Measurements from ENCODE around the gene ADAMTS16. TPM values are rescaled to one million over a fixed set of nuclear protein-coding genes. Genes with fewer than 3 reads are reported as not detected.

The ADAMTS16 gene
- total RNA-seq, 1 donor = not detected

- Histone ChIP-seq H3K4me3 (ENCODE audit: low read length) (no peak overlapping the region), H3K27me3 (ENCODE audit: insufficient read depth, low read length) (no peaks in the 10 kb centered on the region), H3K4me1 (ENCODE audit: insufficient read depth, low read length) (no peaks in the 10 kb centered on the region), H3K9me3 (ENCODE audit: low read depth, low read length) (no peaks in the 10 kb centered on the region)
Measured at GRCh38 chr5:5218396-5218795, 78.3 kb downstream of the ADAMTS16 start.

- H3K27me3 ChIP-seq (ENCODE audit: insufficient read depth, low read length) = no peaks in the 10 kb centered on the region
Measured at GRCh38 chr5:5219541-5219940, 79.4 kb downstream of the ADAMTS16 start.

DNA sequence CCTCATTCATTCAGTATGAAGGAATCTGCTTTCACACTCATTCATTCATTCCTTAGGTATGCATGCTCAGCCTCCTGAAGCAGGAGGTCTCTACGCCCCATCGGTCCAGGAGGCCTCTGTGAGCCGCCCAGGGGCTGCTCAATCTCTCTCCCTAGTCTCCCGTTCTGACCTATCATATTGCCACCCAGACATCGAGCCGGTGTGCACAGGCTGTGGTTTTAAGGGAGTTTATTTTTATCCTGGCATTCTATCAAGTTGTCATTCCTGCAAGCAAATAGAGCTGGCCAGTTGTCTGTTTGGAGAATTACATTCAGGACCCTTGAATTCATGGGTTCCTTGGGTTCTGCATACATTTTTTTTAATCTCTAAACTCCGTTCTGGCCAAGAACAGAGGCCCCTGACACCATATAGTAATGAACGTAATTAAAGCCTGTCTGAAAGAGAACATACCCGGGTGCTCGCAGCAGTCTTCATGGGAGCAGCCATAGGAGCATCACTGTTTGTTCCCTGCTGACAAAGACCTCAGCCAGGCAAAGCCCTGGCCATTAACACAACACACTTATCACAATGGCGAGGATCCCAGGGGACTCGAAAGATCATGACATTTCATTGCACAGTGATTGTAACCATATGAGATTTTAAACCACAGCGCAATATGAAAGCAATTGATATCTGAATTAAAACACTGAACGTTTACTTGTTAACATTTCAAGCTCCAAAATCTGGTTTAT lies 80.9 kb downstream of the ADAMTS16 start:
- Histone ChIP-seq H3K27me3 (ENCODE audit: insufficient read depth, low read length) (no peaks in the 10 kb centered on the region), H3K9me3 (ENCODE audit: low read depth, low read length) (no peaks in the 10 kb centered on the region), H3K4me3 (ENCODE audit: low read length) (no peak overlapping the region), H3K4me1 (ENCODE audit: insufficient read depth, low read length) (no peaks in the 10 kb centered on the region)

More at GRCh38 chr5:5219541-5219940, 79.4 kb downstream of the ADAMTS16 start:
- no peak overlapping the region for H3K4me3 ChIP-seq (ENCODE audit: low read length)
- no peaks in the 10 kb centered on the region for H3K9me3 ChIP-seq (ENCODE audit: low read depth, low read length)
- no peaks in the 10 kb centered on the region for H3K4me1 ChIP-seq (ENCODE audit: insufficient read depth, low read length)

DNA sequence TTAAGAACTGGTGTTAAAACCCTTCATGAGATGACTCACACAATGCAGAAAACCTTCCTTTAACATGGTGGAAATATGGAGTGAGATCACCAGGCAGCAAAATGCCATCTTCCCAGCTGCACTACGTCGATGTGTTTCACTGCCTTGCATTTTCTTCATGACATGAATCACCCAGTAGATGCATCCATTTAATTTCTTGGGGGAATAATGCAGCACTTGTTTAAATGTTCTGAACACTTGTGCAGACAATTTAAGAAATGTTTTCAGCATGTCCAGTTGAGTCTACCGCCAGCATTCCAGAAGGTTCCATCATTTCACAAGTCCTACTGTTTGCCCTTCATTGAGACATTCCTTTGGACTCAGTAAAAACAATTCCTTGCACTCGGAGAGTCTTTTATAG lies 81.6 kb downstream of the ADAMTS16 start:
- no peaks in the 10 kb centered on the region for H3K4me1 ChIP-seq (ENCODE audit: insufficient read depth, low read length)
- no peaks in the 10 kb centered on the region for H3K27me3 ChIP-seq (ENCODE audit: insufficient read depth, low read length)
- no peak overlapping the region for H3K4me3 ChIP-seq (ENCODE audit: low read length)
- H3K9me3 ChIP-seq (ENCODE audit: low read depth, low read length) = no peaks in the 10 kb centered on the region

DNA sequence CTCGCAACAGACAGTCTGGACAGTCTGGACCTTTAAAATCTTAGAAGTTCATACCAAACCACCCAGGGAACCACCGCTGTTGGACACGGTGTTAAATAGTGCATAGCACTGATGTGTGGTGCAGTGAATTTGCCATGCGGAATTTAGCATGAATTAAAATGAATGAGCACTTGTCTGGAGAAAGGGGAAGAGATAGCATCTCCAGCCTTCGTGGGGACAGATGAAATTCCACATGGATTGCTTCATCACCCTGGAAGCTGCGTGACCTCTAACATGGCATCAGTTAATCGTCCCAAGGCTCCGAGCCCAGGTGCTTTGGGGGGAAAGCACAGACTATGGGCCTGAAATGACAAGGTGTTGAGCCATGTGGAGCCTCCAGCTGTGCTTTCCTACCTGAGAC lies 91.4 kb downstream of the ADAMTS16 start:
- Histone ChIP-seq H3K27me3 (ENCODE audit: insufficient read depth, low read length) (no peaks in the 10 kb centered on the region), H3K9me3 (ENCODE audit: low read depth, low read length) (no peaks in the 10 kb centered on the region), H3K4me3 (ENCODE audit: low read length) (no peak overlapping the region), H3K4me1 (ENCODE audit: insufficient read depth, low read length) (no peaks in the 10 kb centered on the region)

DNA sequence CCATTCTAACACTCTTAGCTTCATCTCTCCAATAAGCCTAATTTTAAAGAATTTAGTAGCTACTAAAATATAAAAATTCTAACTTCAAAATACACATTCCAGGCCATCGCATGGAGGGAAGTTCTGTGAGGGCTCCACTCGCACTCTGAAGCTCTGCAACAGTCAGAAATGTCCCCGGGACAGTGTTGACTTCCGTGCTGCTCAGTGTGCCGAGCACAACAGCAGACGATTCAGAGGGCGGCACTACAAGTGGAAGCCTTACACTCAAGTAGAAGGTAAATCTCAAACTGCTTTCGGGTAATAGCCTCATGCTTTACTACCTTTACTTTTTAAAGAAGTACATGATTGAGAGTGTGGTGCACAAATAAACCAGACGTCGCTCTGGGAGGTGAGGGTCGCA lies 94.8 kb downstream of the ADAMTS16 start:
- no peaks in the 10 kb centered on the region for H3K4me1 ChIP-seq (ENCODE audit: insufficient read depth, low read length)
- H3K9me3 ChIP-seq (ENCODE audit: low read depth, low read length) = no peaks in the 10 kb centered on the region
- H3K4me3 ChIP-seq (ENCODE audit: low read length) = no peak overlapping the region
- H3K27me3 ChIP-seq (ENCODE audit: insufficient read depth, low read length) = no peaks in the 10 kb centered on the region

DNA sequence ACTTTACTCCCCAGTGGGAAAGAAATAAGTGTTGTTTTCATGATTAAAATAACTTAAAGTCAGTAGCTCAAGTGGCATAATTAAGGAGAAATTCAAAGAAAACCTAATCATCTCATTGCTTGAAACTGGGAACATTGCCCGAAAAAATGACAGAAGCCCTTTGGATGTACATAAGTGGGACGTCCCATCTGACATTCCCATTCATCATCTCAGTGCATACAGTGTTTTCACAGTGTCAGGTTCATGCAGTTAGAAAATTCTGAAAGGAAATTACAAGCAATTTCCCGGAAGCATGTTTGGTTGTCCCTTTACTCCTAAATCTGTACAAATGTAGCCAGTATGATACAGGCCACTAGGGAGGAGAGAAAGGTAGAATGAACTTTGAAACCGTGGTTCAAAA lies 95.6 kb downstream of the ADAMTS16 start:
- H3K9me3 ChIP-seq (ENCODE audit: low read depth, low read length) = no peaks in the 10 kb centered on the region
- no peaks in the 10 kb centered on the region for H3K4me1 ChIP-seq (ENCODE audit: insufficient read depth, low read length)
- no peak overlapping the region for H3K4me3 ChIP-seq (ENCODE audit: low read length)
- H3K27me3 ChIP-seq (ENCODE audit: insufficient read depth, low read length) = no peaks in the 10 kb centered on the region

DNA sequence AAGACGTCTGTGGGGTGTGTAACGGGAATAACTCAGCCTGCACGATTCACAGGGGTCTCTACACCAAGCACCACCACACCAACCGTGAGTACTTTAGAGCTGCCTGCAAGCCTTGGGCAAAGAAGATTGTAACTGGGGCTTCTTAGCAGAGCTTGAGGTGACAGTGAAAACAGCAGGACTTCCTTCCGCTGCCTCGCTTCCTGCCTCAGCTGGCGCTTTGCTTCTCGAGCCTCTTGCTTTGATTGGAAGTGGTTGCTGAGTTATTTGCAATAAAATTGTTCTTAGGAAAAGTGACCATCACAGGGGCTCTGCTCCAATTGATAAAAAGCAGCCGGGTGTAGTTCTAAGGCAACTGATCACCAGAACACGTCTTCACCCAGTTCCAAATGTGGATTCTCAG lies 99.1 kb downstream of the ADAMTS16 start:
- H3K27me3 ChIP-seq (ENCODE audit: insufficient read depth, low read length) = no peaks in the 10 kb centered on the region
- no peaks in the 10 kb centered on the region for H3K9me3 ChIP-seq (ENCODE audit: low read depth, low read length)
- H3K4me3 ChIP-seq (ENCODE audit: low read length) = no peak overlapping the region
- no peaks in the 10 kb centered on the region for H3K4me1 ChIP-seq (ENCODE audit: insufficient read depth, low read length)

- H3K4me1 ChIP-seq (ENCODE audit: insufficient read depth, low read length) = no peaks in the 10 kb centered on the region
- no peaks in the 10 kb centered on the region for H3K9me3 ChIP-seq (ENCODE audit: low read depth, low read length)
- no peak overlapping the region for H3K4me3 ChIP-seq (ENCODE audit: low read length)
- H3K27me3 ChIP-seq (ENCODE audit: insufficient read depth, low read length) = no peaks in the 10 kb centered on the region
Measured at GRCh38 chr5:5240234-5240633, 100.1 kb downstream of the ADAMTS16 start.

DNA sequence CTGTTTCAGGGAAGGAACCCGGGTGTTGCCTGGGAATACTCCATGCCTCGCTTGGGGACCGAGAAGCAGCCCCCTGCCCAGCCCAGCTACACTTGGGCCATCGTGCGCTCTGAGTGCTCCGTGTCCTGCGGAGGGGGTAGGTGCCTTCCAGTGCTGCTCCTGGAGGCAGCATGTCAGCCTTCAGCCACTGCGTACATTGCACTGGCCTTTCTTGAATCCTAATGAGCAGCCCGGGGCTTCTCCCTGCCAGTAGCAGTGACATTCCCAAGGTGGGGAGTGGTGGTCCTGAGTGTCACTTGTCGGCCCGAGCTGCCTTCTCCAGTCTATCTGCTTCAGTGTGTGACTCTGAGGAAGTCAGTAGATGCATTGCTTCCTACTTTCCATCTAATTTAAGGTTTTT lies 101.9 kb downstream of the ADAMTS16 start:
- H3K27me3 ChIP-seq (ENCODE audit: insufficient read depth, low read length) = no peaks in the 10 kb centered on the region
- H3K9me3 ChIP-seq (ENCODE audit: low read depth, low read length) = no peaks in the 10 kb centered on the region
- H3K4me1 ChIP-seq (ENCODE audit: insufficient read depth, low read length) = no peaks in the 10 kb centered on the region
- H3K4me3 ChIP-seq (ENCODE audit: low read length) = no peak overlapping the region

- no peaks in the 10 kb centered on the region for H3K9me3 ChIP-seq (ENCODE audit: low read depth, low read length)
- no peaks in the 10 kb centered on the region for H3K27me3 ChIP-seq (ENCODE audit: insufficient read depth, low read length)
- no peak overlapping the region for H3K4me3 ChIP-seq (ENCODE audit: low read length)
- H3K4me1 ChIP-seq (ENCODE audit: insufficient read depth, low read length) = no peaks in the 10 kb centered on the region
Measured at GRCh38 chr5:5246736-5247135, 106.6 kb downstream of the ADAMTS16 start.

DNA sequence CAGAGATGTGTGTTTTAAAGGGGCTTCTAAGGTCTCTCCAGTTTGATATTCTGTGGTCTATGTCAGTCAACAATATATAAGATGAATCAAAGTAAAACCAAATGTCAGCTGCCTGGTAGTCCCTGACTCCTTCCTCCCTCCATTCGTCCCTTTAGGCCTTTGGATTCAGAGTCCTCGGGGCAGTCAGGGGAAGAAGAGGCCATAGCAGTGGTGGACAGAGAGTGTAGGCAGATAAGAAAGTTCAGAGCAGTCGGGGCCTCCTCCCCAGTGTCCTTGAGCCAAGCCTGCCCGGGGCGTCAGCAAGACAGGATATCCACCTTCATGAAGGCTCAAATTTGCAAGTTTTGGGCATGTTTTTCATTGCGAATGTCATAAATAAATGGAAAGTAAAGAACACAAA lies 110.6 kb downstream of the ADAMTS16 start:
- Histone ChIP-seq H3K27me3 (ENCODE audit: insufficient read depth, low read length) (no peaks in the 10 kb centered on the region), H3K4me1 (ENCODE audit: insufficient read depth, low read length) (no peaks in the 10 kb centered on the region), H3K4me3 (ENCODE audit: low read length) (no peak overlapping the region), H3K9me3 (ENCODE audit: low read depth, low read length) (no peaks in the 10 kb centered on the region)

DNA sequence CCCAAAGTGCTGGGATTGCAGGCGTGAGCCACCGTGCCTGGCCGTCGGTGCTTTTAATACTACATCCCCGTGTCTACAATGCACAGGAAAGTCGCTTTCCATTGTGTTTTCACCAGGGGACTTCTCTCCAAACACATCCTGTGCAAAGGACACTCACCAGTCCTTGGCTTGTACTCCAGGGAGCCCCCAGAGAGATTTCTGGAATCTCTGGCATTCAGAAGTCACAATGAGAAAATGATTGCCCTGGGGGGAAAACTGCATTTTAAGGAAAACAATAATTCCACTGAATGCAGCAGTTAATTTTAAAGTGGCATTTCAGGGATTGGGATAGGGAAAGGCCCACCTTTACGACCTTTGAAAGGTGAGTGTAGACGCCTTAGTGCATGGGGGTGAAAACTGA lies 112.0 kb downstream of the ADAMTS16 start:
- Histone ChIP-seq H3K27me3 (ENCODE audit: insufficient read depth, low read length) (no peaks in the 10 kb centered on the region), H3K4me3 (ENCODE audit: low read length) (no peak overlapping the region), H3K4me1 (ENCODE audit: insufficient read depth, low read length) (no peaks in the 10 kb centered on the region), H3K9me3 (ENCODE audit: low read depth, low read length) (no peaks in the 10 kb centered on the region)

GRCh38 chr5:5257353-5257752 lies 117.2 kb downstream of the ADAMTS16 start:
- H3K9me3 ChIP-seq (ENCODE audit: low read depth, low read length) = no peaks in the 10 kb centered on the region
- H3K4me1 ChIP-seq (ENCODE audit: insufficient read depth, low read length) = no peaks in the 10 kb centered on the region
- no peaks in the 10 kb centered on the region for H3K27me3 ChIP-seq (ENCODE audit: insufficient read depth, low read length)
- H3K4me3 ChIP-seq (ENCODE audit: low read length) = no peak overlapping the region

DNA sequence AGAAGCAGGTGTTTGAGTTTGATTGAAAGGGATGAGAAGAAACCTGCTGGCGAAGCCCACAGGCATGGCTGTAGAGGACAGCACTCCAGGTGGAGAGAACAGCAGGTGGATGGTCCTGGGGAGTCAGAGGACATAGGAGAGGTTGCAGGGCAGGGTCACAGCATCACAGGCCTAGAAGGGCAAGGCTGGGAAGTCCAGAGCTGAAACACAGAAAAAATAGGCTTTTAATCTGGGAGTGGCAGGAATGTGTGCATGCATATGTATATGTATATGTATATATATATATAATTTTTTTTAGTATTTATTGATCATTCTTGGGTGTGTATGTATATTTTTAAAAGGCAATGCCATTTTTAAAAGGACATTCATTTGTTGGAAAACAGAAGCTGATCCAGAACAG lies 118.4 kb downstream of the ADAMTS16 start:
- Histone ChIP-seq H3K4me3 (ENCODE audit: low read length) (no peak overlapping the region), H3K9me3 (ENCODE audit: low read depth, low read length) (no peaks in the 10 kb centered on the region), H3K4me1 (ENCODE audit: insufficient read depth, low read length) (no peaks in the 10 kb centered on the region), H3K27me3 (ENCODE audit: insufficient read depth, low read length) (no peaks in the 10 kb centered on the region)

DNA sequence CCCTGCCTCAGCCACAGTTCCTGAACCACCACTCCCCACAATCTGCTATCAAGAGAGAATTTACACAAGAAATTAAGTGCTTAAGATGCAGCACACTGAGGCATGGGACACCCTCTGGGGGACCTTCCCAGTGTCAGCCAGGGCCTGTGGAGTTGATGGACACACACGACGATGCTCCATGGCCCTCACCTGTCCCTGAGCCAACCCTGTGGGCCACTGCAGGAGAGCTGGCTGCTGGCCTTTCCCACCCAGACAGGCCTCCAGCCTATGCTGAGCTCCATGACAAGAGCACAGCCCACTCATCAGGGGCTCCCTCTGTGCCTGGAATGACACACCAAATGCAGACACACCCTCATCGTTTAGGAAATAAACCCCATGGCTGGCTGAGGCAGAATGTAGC lies 124.6 kb downstream of the ADAMTS16 start:
- Histone ChIP-seq H3K4me1 (ENCODE audit: insufficient read depth, low read length) (no peaks in the 10 kb centered on the region), H3K9me3 (ENCODE audit: low read depth, low read length) (no peaks in the 10 kb centered on the region), H3K27me3 (ENCODE audit: insufficient read depth, low read length) (no peaks in the 10 kb centered on the region), H3K4me3 (ENCODE audit: low read length) (no peak overlapping the region)
